ENCODE measurements around the gene CHST3. TPM values are rescaled to one million over a fixed set of nuclear protein-coding genes. Genes with fewer than 3 reads are reported as not detected.

Gene CHST3
- total and polyA plus RNA-seq, 11 donors = 8.1 to 51.3 (median 25.0) TPM

DNA sequence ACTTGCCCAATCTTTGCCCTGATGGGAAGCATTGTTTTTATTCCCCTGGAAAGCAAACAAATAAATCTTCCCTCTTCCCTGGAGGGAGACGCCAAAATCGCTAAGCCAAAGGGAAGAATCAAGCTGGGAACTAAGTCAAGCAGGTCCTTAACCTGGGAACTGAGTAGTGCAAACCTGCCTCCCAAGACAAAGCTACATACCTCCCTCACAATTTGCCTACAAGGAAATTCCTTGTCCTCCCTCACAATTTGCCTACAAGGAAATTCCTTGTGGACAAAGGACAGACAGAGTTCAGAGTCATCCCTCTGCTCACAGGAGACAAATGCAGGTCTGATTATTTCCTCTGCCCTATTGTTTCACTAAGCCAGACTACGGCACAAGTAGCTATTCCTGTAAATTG is 73.6 kb downstream of the CHST3 start:
- no peak for ATAC-seq
- Histone ChIP-seq H3K4me1 (peaks cover 0 to 35% (median 10%) of the 10 kb centered on the region in 12 donors), H3K36me3 (no peaks in the 10 kb centered on the region), H3K9me3 (no peaks in the 10 kb centered on the region), H3K4me3 (no peak overlapping the region), H3K27me3 (no peaks in the 10 kb centered on the region), H3K27ac (no peak overlapping the region)
- intact Hi-C loops (cut with DNase I) = loop anchor here in 1 of 10 donors (5.0 kb wide), 1 partner anchor 41 kb away; no protein-coding TSS in a partner anchor
- WGBS, 4 donors = 61 to 84% (median 78%) methylated on average over 3 of the region's 3 CpGs
- no peak for DNase-seq
- TF ChIP-seq, protein P1, sequence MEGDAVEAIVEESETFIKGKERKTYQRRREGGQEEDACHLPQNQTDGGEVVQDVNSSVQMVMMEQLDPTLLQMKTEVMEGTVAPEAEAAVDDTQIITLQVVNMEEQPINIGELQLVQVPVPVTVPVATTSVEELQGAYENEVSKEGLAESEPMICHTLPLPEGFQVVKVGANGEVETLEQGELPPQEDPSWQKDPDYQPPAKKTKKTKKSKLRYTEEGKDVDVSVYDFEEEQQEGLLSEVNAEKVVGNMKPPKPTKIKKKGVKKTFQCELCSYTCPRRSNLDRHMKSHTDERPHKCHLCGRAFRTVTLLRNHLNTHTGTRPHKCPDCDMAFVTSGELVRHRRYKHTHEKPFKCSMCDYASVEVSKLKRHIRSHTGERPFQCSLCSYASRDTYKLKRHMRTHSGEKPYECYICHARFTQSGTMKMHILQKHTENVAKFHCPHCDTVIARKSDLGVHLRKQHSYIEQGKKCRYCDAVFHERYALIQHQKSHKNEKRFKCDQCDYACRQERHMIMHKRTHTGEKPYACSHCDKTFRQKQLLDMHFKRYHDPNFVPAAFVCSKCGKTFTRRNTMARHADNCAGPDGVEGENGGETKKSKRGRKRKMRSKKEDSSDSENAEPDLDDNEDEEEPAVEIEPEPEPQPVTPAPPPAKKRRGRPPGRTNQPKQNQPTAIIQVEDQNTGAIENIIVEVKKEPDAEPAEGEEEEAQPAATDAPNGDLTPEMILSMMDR (IDR thresholded peaks at IDR 0.05) = no peak
- TF ChIP-seq POLR2A (IDR thresholded peaks at IDR 0.05) = no peak

- H3K27ac ChIP-seq = peak overlapping the region in 3 of 12 donors; percentile 9 to 14 (median 13)
Measured at GRCh38 chr10:72038458-72039001, 74.3 kb downstream of the CHST3 start.

GRCh38 chr10:72039377-72039776 is 75.2 kb downstream of the CHST3 start:
- no peaks in the 10 kb centered on the region for H3K9me3 ChIP-seq
- DNase-seq = no peak
- H3K4me1 ChIP-seq = peaks cover 0 to 28% (median 9%) of the 10 kb centered on the region in 12 donors
- ATAC-seq = no peak
- H3K27me3 ChIP-seq = no peaks in the 10 kb centered on the region
- no peak for TF ChIP-seq POLR2A (IDR thresholded peaks at IDR 0.05)
- TF ChIP-seq, protein P1 (IDR thresholded peaks at IDR 0.05) = no peak
- WGBS, 4 donors = 78 to 91% (median 81%) methylated on average over 9 of the region's 9 CpGs
- H3K4me3 ChIP-seq = no peak overlapping the region
- no peak overlapping the region for H3K27ac ChIP-seq
- intact Hi-C loops (cut with DNase I) = loop anchor here in 1 of 10 donors (5.0 kb wide), 1 partner anchor 42 kb away; no protein-coding TSS in a partner anchor
- H3K36me3 ChIP-seq = no peaks in the 10 kb centered on the region

More at GRCh38 chr10:72038458-72039001, 74.3 kb downstream of the CHST3 start:
- ATAC-seq (peak in 2 of 4 donors; percentile 20 to 40), DNase-seq (no peak)
- H3K27me3 ChIP-seq = no peaks in the 10 kb centered on the region
- H3K36me3 ChIP-seq = no peaks in the 10 kb centered on the region
- 68 to 74% (median 71%) methylated on average over 13 of the region's 13 CpGs for WGBS, 4 donors
- TF ChIP-seq POLR2A (IDR thresholded peaks at IDR 0.05) = no peak
- TF ChIP-seq, protein P1 (IDR thresholded peaks at IDR 0.05) = no peak
- intact Hi-C loops (cut with DNase I) = loop anchor here in 1 of 10 donors (5.0 kb wide), 1 partner anchor 41 kb away; no protein-coding TSS in a partner anchor
- H3K9me3 ChIP-seq = no peaks in the 10 kb centered on the region
- H3K4me3 ChIP-seq = no peak overlapping the region
- H3K4me1 ChIP-seq = peaks cover 0 to 35% (median 10%) of the 10 kb centered on the region in 12 donors

GRCh38 chr10:72041491-72041890 is 77.3 kb downstream of the CHST3 start:
- Histone ChIP-seq H3K4me3 (no peak overlapping the region), H3K4me1 (peaks cover 0 to 20% (median 2%) of the 10 kb centered on the region in 12 donors), H3K9me3 (peaks cover 0 to 3% (median 0%) of the 10 kb centered on the region in 12 donors), H3K36me3 (no peaks in the 10 kb centered on the region), H3K27ac (no peak overlapping the region), H3K27me3 (no peaks in the 10 kb centered on the region)
- TF ChIP-seq POLR2A (IDR thresholded peaks at IDR 0.05) = no peak
- TF ChIP-seq, protein P1 (IDR thresholded peaks at IDR 0.05) = no peak
- WGBS, 4 donors = 76 to 84% (median 79%) methylated on average over 6 of the region's 6 CpGs
- intact Hi-C loops (cut with DNase I) = loop anchor here in 2 of 10 donors (10.0 kb wide), 1 partner anchor 727 kb away; the partner anchor contains the start of gene SLC29A3 (in 2 of the 2)
- no peak for ATAC-seq
- DNase-seq = no peak

All from heart left ventricle (tissue), 16 donors.